ENCODE data around the gene NOS1AP.
"Not testable (repeated sequence)": the region's sequence is repeated elsewhere in the genome, so short reads cannot be mapped to it uniquely, and the experiment has no call there.

The NOS1AP gene

GRCh38 chr1:162060314-162060713 is 9.2 kb upstream of the NOS1AP start:
- DNase-seq: no peak

- DNase-seq: no peak
Observed at GRCh38 chr1:162062542-162063015, 6.9 kb upstream of the NOS1AP start.

- no peak for DNase-seq
Observed at GRCh38 chr1:162065016-162065415, 4.5 kb upstream of the NOS1AP start.

- DNase-seq: not testable (repeated sequence)
Observed at GRCh38 chr1:162066836-162067235, 2.7 kb upstream of the NOS1AP start.

GRCh38 chr1:162067466-162067865 is 2.0 kb upstream of the NOS1AP start:
- DNase-seq: no peak

GRCh38 chr1:162068301-162068700 is 1.2 kb upstream of the NOS1AP start:
- no peak for DNase-seq

GRCh38 chr1:162070094-162070748 is 730 bp downstream of the NOS1AP start:
- DNase-seq: peak; percentile 16

- DNase-seq: no peak
Observed at GRCh38 chr1:162070825-162071224, 1.3 kb downstream of the NOS1AP start.

- DNase-seq: no peak
Observed at GRCh38 chr1:162072740-162073139, 3.2 kb downstream of the NOS1AP start.

- no peak for DNase-seq
Observed at GRCh38 chr1:162074276-162075005, 5.0 kb downstream of the NOS1AP start.

- DNase-seq: no peak
Observed at GRCh38 chr1:162075862-162076261, 6.4 kb downstream of the NOS1AP start.

GRCh38 chr1:162077648-162078299 is 8.3 kb downstream of the NOS1AP start:
- no peak for DNase-seq

- DNase-seq: no peak
Observed at GRCh38 chr1:162079030-162079429, 9.5 kb downstream of the NOS1AP start.

GRCh38 chr1:162080472-162081015 is 11.1 kb downstream of the NOS1AP start:
- DNase-seq: no peak

GRCh38 chr1:162081316-162081715 is 11.8 kb downstream of the NOS1AP start:
- no peak for DNase-seq

- not testable (repeated sequence) for DNase-seq
Observed at GRCh38 chr1:162082080-162082479, 12.6 kb downstream of the NOS1AP start.

- no peak for DNase-seq
Observed at GRCh38 chr1:162083273-162083672, 13.8 kb downstream of the NOS1AP start.

- DNase-seq: no peak
Observed at GRCh38 chr1:162085991-162086390, 16.5 kb downstream of the NOS1AP start.

GRCh38 chr1:162087111-162087510 is 17.6 kb downstream of the NOS1AP start:
- no peak for DNase-seq

GRCh38 chr1:162087574-162087973 is 18.1 kb downstream of the NOS1AP start:
- no peak for DNase-seq

GRCh38 chr1:162088281-162088969 is 18.9 kb downstream of the NOS1AP start:
- DNase-seq: no peak

GRCh38 chr1:162089748-162090147 is 20.3 kb downstream of the NOS1AP start:
- DNase-seq: no peak

- DNase-seq: no peak
Observed at GRCh38 chr1:162090378-162090777, 20.9 kb downstream of the NOS1AP start.

Data from activated CD8-positive, alpha-beta memory T cell treated with anti-CD3 and anti-CD28 coated beads, Interleukin-2, amount 50 U/mL, for 4 hours (primary cell).